ENCODE results near the gene ANXA9.

ANXA9 gene, protein sequence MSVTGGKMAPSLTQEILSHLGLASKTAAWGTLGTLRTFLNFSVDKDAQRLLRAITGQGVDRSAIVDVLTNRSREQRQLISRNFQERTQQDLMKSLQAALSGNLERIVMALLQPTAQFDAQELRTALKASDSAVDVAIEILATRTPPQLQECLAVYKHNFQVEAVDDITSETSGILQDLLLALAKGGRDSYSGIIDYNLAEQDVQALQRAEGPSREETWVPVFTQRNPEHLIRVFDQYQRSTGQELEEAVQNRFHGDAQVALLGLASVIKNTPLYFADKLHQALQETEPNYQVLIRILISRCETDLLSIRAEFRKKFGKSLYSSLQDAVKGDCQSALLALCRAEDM

DNA sequence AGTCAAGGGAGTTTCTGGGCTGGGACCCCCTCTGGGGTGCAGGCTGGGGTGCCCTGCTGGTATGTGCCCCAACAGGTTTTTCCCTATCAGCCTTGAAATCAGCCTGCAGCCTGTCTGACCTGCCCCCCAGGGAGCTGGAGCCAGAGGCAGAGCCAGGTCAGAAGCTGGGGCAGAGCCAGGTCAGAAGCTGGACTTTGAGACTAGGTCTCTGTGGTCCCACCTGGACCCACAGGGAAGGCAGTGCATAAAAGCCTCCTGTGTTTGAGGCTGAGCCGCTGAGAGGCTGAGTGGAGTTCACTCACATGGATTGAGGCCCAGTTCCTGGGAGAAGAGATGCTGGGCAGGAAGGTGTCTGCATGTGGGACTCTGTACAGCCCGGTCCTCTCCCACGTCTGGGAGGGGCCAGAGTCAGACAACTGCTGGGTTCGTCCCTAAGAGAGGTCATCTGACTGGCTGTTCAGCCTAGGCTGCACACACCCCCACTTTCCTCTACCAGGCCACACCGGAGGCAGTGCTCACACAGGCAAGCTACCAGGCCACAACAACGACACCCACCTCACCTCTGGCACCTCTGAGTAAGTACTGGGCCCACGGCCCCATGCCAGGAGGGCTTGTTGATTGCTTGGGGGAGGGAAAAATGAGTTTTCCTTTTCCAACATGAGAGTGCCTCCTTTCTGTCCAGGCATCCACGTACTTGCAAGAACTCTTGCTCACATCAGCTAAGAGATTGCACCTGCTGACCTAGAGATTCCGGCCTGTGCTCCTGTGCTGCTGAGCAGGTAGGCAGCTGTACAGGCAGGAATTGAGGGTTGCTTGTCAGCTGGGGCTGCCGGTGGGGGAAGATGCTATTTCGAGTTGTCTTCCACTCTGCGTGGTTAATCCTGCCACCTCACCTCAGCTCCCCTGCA lies at the start of gene ANXA9:
TSS of gene ANXA9 (plus strand) at position 488 of the 908 bp plus-strand sequence. CDS start 814 bp downstream, outside the sequence.
- DNase-seq, result peak; percentile 40

DNA sequence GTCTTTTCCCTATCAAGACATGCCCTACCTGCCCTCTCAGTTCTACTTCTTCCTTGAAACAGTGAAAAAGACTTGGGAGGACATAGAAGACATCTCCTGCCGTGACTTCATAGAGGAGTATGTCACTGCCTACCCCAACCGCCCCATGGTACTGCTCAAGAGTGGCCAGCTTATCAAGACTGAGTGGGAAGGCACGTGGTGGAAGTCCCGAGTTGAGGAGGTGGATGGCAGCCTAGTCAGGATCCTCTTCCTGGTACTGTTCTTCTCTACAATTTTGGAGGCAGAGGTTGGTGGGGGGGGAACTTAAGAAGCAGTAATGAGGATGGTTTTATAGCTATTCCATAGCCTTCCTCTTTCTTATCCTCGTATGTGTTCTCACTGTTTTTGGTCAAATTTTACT lies 37.2 kb upstream of the ANXA9 start:
- no peak for DNase-seq

DNA sequence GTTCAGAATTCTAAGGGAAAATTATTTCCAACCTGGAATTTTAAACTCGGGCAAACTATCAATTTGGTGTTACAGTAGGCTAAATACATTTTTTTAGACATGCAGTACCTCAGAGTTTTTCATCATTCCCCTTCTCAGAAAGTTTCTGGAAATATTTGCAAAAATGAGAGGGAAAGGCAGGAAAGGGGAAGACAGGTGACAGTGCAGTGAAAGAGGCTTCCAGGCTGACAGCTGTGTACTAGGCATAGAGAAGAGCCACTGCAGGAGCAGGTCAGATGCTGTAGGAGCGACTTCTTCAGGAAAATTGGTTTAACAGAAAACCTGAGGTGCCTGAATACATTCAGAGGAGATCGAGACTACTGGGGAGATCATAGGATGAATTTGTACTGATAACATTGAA lies 27.4 kb upstream of the ANXA9 start:
- no peak for DNase-seq

DNA sequence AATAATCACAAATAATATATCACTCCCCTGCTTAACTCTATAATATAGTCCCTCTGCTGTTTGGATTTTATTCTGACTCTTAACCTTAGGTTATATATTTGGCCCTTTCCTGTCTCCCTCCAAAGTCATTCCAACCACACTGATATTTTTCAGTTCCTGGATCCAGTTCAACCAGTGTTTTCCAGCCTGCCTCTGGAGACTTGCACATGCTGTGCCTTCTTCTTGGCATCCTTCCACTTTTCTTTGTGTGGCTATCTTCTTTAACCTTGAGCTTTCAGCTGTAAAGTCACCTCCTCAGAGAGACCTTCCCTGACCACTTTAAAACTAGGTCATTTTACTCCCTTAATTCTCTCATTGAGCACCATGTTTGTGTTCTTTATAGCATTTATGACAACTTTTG lies 26.8 kb upstream of the ANXA9 start:
- no peak for DNase-seq

DNA sequence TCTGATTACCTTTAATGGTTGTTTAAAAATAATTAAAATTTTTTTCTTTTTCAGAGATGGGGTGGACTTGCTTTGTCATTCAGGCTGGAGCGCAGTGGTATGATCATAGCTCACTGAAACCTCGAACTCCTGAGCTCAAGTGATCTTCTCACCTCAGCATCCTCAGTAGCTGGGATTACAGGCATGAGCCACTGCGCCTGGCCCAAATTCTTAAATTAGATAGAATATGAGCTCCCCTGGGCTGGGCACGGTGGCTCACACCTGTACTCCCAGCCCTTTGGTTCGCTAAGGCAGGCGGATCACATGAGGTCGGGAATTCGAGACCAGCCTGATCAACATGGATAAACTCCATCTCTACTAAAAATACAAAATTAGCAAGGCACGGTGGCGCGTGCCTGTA lies 24.4 kb upstream of the ANXA9 start:
- DNase-seq, result no peak

DNA sequence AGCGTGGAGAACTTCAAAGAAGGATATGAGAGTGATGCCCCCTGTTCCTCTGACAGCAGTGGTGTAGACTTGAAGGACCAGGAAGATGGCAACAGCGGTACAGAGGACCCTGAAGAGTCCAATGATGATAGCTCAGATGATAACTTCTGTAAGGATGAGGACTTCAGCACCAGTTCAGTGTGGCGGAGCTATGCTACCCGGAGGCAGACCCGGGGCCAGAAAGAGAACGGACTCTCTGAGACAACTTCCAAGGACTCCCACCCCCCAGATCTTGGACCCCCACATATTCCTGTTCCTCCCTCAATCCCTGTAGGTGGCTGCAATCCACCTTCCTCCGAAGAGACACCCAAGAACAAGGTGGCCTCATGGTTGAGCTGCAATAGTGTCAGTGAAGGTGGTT lies 21.4 kb upstream of the ANXA9 start:
- no peak for DNase-seq

DNA sequence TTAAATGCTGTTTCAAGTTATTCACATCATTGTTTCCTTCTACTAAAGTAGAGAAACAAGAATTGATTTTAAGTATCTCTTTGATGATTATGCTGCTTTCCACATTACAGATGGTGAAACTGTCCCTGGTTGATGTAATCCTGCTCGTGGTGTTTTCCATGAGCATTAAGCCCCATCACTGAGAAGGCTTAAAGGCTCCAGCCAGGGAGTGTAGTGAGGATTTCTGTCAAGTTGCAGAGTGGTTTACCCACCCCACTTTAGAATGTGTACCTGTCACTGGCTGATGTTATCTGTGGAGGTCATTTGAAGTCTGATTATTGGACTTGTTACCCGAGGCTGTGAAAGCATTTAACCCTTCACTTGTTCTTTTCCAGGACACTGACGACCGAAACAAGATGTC lies 20.3 kb upstream of the ANXA9 start:
- DNase-seq, result no peak

DNA sequence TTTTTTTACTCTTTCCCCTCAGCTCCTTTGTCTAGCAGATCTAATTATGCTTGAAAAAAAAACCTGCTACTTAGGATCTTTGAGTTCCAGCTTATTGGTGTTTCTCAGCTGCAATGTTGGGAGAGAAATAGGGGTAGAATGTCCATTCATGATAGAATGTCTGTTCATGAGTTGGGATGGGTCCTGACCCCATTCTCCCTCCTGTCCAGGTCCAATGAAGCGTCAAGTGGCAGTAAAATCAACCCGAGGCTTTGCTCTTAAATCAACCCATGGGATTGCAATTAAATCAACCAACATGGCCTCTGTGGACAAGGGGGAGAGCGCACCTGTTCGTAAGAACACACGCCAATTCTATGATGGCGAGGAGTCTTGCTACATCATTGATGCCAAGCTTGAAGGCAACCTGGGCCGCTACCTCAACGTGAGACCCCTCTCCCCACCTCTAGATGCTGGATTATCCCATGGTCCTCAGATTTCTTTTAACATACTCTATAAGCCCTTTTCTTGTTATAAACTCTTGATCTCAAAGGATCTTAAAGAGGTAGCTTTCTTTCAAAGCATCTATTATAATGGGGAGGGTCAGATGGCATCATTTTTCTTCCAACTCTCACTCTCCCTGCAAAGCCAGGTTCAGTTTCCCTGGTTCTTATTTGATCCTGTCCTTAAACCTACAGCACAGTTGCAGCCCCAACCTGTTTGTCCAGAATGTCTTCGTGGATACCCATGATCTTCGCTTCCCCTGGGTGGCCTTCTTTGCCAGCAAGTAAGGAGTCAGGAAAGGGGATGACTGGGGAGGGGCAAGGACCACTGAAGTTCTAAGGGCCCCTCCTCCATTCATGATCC lies 18.6 kb upstream of the ANXA9 start:
- DNase-seq, result no peak

DNA sequence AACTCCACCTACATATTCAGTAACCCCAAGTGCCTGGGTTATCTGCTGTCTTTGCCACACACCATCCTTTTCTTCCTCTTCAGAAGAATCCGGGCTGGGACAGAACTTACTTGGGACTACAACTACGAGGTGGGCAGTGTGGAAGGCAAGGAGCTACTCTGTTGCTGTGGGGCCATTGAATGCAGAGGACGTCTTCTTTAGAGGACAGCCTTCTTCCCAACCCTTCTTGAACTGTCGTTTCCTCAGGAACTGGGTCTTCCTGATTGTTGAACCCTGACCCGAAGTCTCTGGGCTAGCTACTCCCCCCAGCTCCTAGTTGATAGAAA lies 18.0 kb upstream of the ANXA9 start:
- DNase-seq, result no peak

DNA sequence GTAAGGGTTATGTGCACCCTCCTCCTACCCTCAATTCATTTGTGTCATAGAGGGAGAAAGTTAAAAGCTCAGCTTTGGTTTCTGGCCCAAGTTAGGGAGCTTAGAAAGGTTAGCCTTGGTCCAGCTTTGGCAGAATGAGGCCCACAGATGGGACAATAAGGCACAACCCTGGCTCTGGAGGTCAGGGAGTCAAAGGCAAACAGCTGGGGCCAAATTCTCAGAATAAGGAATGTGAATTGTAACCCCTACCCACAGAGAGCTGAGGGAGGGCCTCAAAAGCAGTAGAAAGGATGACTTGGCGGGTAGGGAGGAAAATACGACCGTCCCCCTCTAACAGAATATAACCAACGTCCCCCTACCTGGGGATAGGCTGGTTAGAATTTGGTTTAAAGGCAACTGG lies 16.5 kb upstream of the ANXA9 start:
- no peak for DNase-seq

DNA sequence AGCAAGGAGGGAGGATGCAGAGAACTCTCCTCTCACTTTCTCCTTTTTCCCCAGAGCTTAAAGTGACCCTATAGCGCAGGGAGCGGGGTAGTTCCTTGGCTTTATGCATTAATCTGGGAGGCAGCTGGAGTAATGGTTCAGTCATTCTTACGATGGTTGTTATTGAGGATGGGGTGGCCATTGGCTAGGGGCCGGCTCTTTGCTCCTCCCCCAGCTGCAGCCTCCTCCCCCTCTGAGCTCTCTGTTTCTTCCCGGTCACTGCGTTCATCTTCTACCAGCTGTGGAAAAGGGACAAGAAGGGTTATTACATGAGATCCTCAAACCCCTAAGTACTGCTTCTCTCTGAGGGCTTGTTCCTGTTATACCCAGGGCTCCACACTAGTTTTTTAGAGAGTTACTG lies 16.1 kb upstream of the ANXA9 start:
- DNase-seq, result no peak

DNA sequence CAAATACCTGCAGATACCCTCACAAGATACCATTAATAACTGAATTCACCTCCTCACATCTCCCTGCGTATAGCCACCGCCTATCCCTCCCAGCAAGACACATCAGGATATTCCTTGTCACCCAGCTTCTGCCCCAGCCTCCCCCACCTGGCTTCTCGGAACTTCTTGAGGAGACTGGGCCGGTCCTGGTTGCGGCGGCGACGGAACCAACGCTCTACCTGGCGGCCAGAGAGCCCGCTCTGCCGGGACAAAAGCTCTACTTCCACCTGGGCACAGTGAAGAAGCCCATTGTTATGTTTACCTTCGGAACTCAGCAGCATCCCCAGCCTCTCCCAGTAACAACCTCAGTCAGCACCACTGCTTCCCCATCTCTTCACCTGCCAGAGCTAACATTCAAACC lies 14.2 kb upstream of the ANXA9 start:
- no peak for DNase-seq

DNA sequence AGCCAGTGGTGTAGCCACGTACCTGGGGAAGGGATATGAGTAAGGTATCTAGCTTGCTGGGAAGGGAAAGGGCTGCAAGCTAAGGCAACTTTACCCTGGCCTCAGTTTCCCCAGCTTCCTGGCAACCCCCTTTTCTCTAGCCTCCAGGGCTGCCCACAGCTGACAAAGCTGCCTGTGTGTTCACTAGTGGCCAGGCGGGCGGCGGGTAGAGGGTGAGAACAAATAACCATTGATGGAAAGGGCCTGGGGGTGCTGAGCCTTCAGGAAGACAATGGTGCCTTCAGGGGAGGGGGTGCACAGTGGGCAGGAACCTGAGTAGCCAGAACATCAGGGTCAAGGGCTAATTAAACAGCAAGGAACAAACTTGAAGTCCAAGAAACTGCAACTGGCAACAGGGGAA lies 13.6 kb upstream of the ANXA9 start:
- no peak for DNase-seq

DNA sequence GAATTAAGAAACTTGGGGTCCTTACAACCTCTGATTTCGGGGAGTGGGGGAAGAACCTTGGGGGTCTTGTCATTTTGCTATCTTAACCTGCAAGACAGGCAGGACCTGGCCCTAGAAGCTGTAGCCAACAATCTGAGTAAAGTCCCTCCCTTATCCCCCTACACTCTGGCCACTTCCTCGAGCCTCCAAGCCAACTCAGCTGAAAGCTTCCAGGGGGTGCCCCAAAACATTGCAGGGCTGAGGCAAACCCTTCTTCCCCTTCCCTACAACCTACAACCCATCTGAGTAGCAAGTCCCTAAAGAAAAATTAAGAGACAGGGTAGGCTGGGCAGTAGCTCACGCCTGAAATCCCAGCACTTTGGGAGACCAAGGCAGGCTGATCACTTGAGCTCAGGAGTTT lies 12.5 kb upstream of the ANXA9 start:
- DNase-seq, result no peak

DNA sequence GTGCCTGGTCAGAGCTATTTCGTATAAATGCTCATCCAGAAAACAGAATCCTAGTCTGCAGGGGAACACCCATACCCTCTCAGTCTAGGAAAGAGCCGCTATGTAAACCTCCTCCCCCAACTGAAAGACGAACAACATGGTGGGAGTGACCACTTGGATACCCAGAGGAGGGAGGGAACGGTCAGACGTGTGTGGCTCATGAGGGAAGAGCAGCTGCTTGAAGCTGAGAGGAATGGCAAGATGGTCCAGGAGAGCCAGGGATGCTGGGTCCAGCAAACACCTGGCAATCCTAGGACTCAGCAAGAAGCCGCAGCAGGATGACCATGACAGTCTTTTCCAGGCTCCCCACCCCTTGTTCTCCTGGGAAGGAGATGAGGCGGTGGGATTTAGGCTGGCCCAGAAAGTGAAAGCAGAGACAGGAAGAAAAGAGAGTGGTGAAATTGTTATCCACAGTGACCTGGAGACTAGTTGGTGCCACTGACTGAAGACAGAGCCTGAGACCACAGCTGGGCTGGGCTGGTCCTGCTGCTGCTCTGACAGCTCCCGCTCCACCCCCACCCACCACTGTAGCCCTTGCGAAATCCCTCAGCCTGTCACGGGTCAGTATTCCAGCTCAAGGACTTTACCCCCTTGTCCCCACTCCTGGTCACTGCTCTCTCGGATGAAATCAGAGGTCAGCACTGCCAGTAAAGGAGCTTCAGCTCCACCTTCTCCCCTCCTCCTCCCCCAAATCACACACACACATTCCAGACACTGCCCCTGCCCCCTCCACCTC lies 11.1 kb upstream of the ANXA9 start:
- no peak for DNase-seq

DNA sequence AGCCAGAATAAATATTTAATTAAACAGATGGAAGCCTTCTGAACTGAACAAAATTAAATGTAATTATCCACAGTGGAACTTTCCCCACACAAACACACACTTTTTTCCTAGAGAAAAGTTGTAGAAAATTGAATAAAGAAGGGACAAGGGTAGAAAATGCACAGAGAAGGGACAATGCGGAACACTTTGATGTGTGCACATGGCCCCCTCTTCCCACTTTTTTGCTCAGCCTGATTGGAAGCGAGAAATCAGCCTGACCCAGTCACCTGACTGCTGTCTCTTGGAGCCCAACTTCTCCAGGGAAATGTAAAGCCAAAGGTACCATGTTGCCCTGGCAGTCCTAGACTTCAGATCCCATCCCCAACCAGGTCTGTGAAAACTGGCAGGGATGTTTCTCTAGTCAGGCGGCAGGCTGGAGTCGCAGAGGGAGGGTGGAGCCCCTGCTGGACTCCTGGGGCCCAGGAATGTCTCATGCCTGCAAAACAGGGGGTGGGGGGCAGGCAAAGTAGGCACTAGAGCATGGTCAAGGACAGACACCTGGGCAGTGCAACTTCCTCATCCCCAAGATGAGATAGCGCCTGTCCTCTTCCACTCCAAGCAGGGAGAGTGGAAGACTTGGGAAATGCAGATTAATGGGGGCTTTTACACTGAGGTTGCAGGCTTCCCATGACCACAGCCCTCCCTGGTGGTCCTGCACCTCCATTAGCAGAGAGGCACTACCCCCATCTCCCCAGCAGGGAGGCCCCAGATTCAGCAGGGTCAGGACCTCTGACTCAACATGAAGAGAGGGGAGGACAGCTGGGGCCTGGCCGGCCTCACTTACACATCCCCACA lies 10.3 kb upstream of the ANXA9 start:
- DNase-seq, result no peak

DNA sequence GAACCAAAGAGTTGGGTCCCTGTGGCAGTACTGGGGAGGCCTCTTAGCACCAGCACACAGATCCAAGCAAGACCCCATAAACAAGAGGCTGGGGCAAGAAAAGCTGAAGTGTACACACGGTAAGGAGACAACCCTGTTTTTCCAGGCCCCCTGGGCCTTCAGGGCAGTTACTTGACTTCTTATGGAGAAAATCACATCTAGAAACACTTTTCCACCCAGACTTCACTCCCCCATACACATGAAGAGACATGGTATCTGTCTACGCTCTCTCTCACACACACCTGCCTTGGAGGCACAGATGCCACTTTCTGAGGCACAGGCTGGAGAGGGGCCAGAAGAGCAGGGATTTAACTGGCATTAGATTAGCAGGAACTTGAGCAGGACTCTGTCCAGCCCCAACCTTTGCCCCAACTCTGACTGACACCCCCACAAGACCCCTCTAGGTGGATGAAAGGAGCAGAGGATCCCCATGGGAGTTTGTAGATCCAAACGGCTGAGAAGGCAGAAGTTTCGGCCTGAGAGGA lies 9.6 kb upstream of the ANXA9 start:
- no peak for DNase-seq

DNA sequence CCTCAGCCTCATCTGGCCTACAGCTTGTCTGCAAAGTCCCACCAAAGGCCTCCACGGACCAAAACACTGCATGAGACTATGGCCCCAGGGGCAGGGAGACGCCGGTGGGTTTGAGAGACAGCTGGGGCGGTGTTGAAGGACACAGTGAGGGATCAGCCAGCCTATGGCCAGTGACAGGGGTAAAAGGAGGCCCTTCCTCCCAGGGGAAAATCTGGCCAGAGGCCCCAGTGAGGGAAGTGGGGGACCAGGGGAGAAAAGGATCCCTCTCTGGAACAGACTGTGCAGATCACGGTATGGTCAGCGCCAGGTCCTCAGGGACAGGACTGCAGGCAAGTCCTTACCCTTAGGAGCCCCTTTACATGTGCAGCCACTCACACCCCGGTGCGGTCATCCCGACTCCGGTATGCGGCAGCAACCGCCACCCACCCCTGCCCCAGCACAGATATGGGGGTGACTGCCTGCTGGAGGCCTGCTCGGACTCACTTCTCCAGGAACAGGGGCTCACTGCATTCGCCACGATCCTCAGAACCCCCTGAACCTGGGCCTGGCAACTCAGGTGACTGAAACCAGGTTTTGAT lies 8.7 kb upstream of the ANXA9 start:
- no peak for DNase-seq

DNA sequence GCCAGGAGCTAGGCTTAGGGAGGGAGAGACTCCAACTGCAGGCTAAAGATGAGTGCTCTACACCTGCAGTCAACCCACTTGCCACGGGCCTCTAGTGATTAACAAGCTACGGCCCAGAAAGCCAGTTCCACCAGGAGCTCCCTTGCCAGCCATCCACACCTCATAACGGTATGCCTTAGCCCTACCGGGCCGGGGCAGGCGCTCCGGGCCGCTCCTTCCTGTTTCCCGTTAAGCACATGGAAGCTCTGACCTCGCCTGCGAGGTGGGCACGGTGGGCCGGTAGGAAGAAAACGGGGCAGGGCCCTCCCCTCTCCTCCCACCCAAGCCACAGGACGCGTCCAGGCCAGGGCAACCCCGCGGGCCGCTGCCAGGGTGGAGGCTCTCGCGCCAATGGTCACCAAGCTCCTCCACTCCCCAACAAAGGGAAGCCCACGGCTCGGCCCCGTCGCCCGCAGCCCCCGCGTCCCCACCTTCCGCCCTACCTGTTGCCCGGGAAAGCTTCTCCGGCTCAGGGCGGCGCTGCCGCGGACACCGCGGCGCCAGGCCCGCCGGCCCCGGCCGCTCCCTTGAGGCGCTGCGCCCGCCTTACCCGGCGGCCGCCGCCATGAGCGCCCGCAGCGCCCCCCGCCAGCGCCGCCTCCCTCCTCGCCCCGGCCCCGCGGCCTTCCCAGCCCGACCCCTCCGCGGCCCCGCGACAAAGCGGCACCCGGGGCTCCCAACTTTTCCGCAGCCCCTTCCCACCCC lies 8.1 kb upstream of the ANXA9 start:
- DNase-seq, result peak; percentile 28

Measured in SHP77 treated with DMSO at 0.1 percent for 48 hours (cell line).